CD4-positive, alpha-beta T cell (primary cell): ENCODE measurements around the gene CCDC185. TPM values are rescaled to one million over a fixed set of nuclear protein-coding genes. Genes with fewer than 3 reads are reported as not detected.

Source experiments
- ATAC-seq: fragments of 200-7000 bp; cut with Tn5 transposase; one replicate; pipeline ENCODE4 v1.10.0; 2022; ENCODE audit warnings: mild to moderate bottlenecking; ENCODE audit not compliant: poor library complexity
- CTCF ChIA-PET: fragments of 350-600 bp; sonication (Branson Sonifier 250); formaldehyde crosslinking; loops from one replicate; lab custom pipeline; 2021; ENCODE audit warnings: antibody characterized with exemption, inconsistent platforms; lab: Charles Lee
- POLR2A ChIA-PET: fragments of 350-600 bp; sonication (Branson Sonifier 250); formaldehyde crosslinking; loops from one replicate; lab custom pipeline; 2021; ENCODE audit warnings: antibody characterized with exemption, inconsistent platforms; lab: Charles Lee
- DNase-seq, 14 experiments: peaks; one replicate each; pipeline ENCODE4 v3.0.0-alpha.2; 2013 to 2020; ENCODE audit warnings: mixed read lengths in 2 of 14
- H3K27ac ChIP-seq, 2 donors: one replicate each; pipeline versions ENCODE4 v1.5.1 to v1.7.0; 2013; ENCODE audit warnings: low read length in 2 of 2, low read depth in 1 of 2, mild to moderate bottlenecking in 1 of 2
- H3K27me3 ChIP-seq, 2 experiments: 1 replicate in 1 of 2; 2 replicates in 1 of 2; pipeline versions ENCODE4 v1.6.1 to v1.7.0; 2013; ENCODE audit warnings: low read length in 2 of 2, control low read depth in 1 of 2, mild to moderate bottlenecking in 1 of 2, moderate library complexity in 1 of 2; ENCODE audit not compliant: insufficient read depth in 2 of 2, control insufficient read depth in 1 of 2
- H3K36me3 ChIP-seq: one replicate; pipeline ENCODE4 v1.6.1; 2013; ENCODE audit warnings: low read length, control low read depth; ENCODE audit not compliant: insufficient read depth
- H3K4me1 ChIP-seq: one replicate; pipeline ENCODE4 v1.6.1; 2013; ENCODE audit warnings: low read length, control low read depth; ENCODE audit not compliant: insufficient read depth
- H3K4me3 ChIP-seq: one replicate; pipeline ENCODE4 v1.5.1; 2013; ENCODE audit warnings: mild to moderate bottlenecking, low read length, moderate library complexity
- H3K9me3 ChIP-seq, 2 experiments: 1 replicate in 1 of 2; 2 replicates in 1 of 2; pipeline versions ENCODE4 v1.6.1 to v1.7.0; 2013; ENCODE audit warnings: low read length in 2 of 2, mild to moderate bottlenecking in 2 of 2, control low read depth in 1 of 2, moderate library complexity in 1 of 2; ENCODE audit not compliant: control insufficient read depth in 1 of 2, insufficient read depth in 1 of 2
- H3K27ac Mint-ChIP-seq: one replicate; pipeline ENCODE4 v1.8.0; 2020; ENCODE audit warnings: mixed read lengths
- H3K27me3 Mint-ChIP-seq: one replicate; pipeline ENCODE4 v1.8.0; 2021; ENCODE audit warnings: mixed read lengths
- H3K36me3 Mint-ChIP-seq: one replicate; pipeline ENCODE4 v1.8.0; 2021; ENCODE audit warnings: low read depth, mixed read lengths
- H3K4me1 Mint-ChIP-seq: one replicate; pipeline ENCODE4 v1.8.0; 2021; ENCODE audit warnings: low read depth, mixed read lengths
- H3K4me3 Mint-ChIP-seq: one replicate; pipeline ENCODE4 v1.8.0; 2020; ENCODE audit warnings: mild to moderate bottlenecking, mixed read lengths
- H3K9me3 Mint-ChIP-seq: one replicate; pipeline ENCODE4 v1.8.0; 2020; ENCODE audit warnings: mixed read lengths
- CTCF ChIP-seq: fragments of 200-600 bp; IDR thresholded peaks from one replicate; pipeline ENCODE4 v1.8.0; 2022; ENCODE audit warnings: antibody characterized with exemption, mild to moderate bottlenecking
- intact Hi-C, 2 experiments: fragments of 100-400 bp; cut with DNase I in 1 of 2; cut with micrococcal nuclease in 1 of 2; formaldehyde crosslinking; loops; one replicate each; pipeline versions ENCODE4 v1.15.1 to v1.9.0; 2023 to 2025; cut with DNase I, micrococcal nuclease
- total RNA-seq, 174 experiments: library from RNA in 2 of 174; stranded (reverse) in 2 of 174; gene quantifications; one replicate each; pipeline ENCODE4 v1.2.3 and lab custom pipeline; 2021 to 2026

CCDC185 gene
- total RNA-seq, 2 experiments from 2014 or later: not detected

GRCh38 chr1:223410036-223410435 lies 16.8 kb downstream of the CCDC185 start:
- intact Hi-C loops: no loop called here
- no peak for DNase-seq
- ATAC-seq: no peak
- H3K27ac ChIP-seq: no peak overlapping the region
- H3K4me3 Mint-ChIP-seq: no peak overlapping the region
- no peaks in the 10 kb centered on the region for H3K9me3 ChIP-seq
- peaks cover 0 to 6% of the 10 kb centered on the region in 2 experiments for H3K27me3 ChIP-seq
- no peaks in the 10 kb centered on the region for H3K9me3 Mint-ChIP-seq
- H3K27ac Mint-ChIP-seq: no peak overlapping the region
- no peaks in the 10 kb centered on the region for H3K36me3 Mint-ChIP-seq
- peaks cover 3% of the 10 kb centered on the region for H3K4me1 ChIP-seq
- ChIA-PET CTCF (no interaction called here), POLR2A (no interaction called here)
- no peak for TF ChIP-seq CTCF
- no peak overlapping the region for H3K4me3 ChIP-seq
- H3K36me3 ChIP-seq: no peaks in the 10 kb centered on the region
- no peaks in the 10 kb centered on the region for H3K27me3 Mint-ChIP-seq
- H3K4me1 Mint-ChIP-seq: peaks cover 8% of the 10 kb centered on the region

- Mint-ChIP-seq H3K36me3 (no peaks in the 10 kb centered on the region), H3K27ac (no peak overlapping the region), H3K4me1 (no peaks in the 10 kb centered on the region), H3K27me3 (no peaks in the 10 kb centered on the region), H3K4me3 (no peak overlapping the region), H3K9me3 (no peaks in the 10 kb centered on the region)
- no peak for TF ChIP-seq CTCF
- POLR2A ChIA-PET: no interaction called here
- intact Hi-C loops: no loop called here
- H3K4me3 ChIP-seq: no peak overlapping the region
- H3K4me1 ChIP-seq: no peaks in the 10 kb centered on the region
- no peaks in the 10 kb centered on the region for H3K9me3 ChIP-seq
- no peak for ATAC-seq
- H3K27me3 ChIP-seq: peaks cover 0 to 6% of the 10 kb centered on the region in 2 experiments
- no peak for DNase-seq
- CTCF ChIA-PET: no interaction called here
- no peaks in the 10 kb centered on the region for H3K36me3 ChIP-seq
- no peak overlapping the region for H3K27ac ChIP-seq
Measured at GRCh38 chr1:223411309-223411708, 18.1 kb downstream of the CCDC185 start.

GRCh38 chr1:223411710-223412109 lies 18.5 kb downstream of the CCDC185 start:
- intact Hi-C loops: no loop called here
- Mint-ChIP-seq H3K4me3 (no peak overlapping the region), H3K4me1 (no peaks in the 10 kb centered on the region), H3K27me3 (no peaks in the 10 kb centered on the region), H3K36me3 (no peaks in the 10 kb centered on the region), H3K9me3 (no peaks in the 10 kb centered on the region), H3K27ac (no peak overlapping the region)
- ATAC-seq (no peak), DNase-seq (no peak)
- Histone ChIP-seq H3K27ac (no peak overlapping the region), H3K4me1 (no peaks in the 10 kb centered on the region), H3K4me3 (no peak overlapping the region), H3K36me3 (no peaks in the 10 kb centered on the region), H3K9me3 (no peaks in the 10 kb centered on the region), H3K27me3 (peaks cover 0 to 6% of the 10 kb centered on the region in 2 experiments)
- no peak for TF ChIP-seq CTCF
- CTCF ChIA-PET: no interaction called here
- POLR2A ChIA-PET: no interaction called here
